ENCODE measurements around the gene CDY1B.
"Not testable (repeated sequence)": the region's sequence is repeated elsewhere in the genome, so short reads cannot be mapped to it uniquely, and the experiment has no call there.

The CDY1B gene, protein sequence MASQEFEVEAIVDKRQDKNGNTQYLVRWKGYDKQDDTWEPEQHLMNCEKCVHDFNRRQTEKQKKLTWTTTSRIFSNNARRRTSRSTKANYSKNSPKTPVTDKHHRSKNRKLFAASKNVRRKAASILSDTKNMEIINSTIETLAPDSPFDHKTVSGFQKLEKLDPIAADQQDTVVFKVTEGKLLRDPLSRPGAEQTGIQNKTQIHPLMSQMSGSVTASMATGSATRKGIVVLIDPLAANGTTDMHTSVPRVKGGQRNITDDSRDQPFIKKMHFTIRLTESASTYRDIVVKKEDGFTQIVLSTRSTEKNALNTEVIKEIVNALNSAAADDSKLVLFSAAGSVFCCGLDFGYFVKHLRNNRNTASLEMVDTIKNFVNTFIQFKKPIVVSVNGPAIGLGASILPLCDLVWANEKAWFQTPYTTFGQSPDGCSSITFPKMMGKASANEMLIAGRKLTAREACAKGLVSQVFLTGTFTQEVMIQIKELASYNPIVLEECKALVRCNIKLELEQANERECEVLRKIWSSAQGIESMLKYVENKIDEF

GRCh38 chrY:24047919-24048318 lies at the start of gene CDY1B:
Gene CDY1B (minus strand): TSS chrY:24048019. CDS start chrY:24047688, 331 bp downstream.
- DNase-seq: not testable (repeated sequence)

DNA sequence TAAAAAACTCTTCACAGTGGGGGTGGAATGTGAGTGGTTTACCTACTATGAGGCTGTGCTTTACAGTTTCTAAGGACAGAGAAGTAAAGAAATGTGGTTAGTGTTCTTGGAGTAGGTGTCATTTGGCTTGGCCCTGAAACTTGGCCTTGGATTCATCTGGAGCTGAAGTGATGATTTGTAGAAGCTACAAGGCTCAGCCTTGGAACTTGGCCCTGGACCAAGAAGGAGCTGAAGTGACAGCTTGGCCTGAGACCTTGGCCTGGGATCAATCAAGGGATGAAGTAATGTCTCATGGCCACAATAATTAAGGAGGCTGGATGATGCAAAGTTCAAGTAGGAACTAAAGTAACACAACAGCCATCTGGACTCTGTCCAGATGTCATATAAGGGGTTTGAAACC lies 1.7 kb upstream of the CDY1B start:
- DNase-seq: not testable (repeated sequence)

DNA sequence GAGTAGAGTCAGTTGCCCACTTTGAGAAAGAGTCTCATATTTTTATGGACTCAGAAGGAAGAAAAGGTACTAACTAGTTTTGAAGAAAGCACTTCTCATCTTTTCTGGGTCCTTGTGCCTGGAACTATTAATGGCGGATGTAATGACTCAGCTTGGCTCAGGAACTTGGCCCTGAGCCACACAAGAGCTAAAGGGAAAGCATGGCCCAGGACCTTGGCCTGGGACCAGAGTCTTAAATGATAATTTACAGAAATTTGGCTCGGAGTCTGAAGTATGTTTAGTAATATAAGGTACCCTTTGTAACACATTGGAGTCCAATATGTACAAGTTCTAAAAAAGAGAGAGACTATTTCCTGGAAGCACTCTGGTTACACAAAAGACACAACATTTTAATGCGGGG lies 4.6 kb downstream of the CDY1B start:
- not testable (repeated sequence) for DNase-seq

GRCh38 chrY:24039008-24039718 lies 8.7 kb downstream of the CDY1B start:
- not testable (repeated sequence) for DNase-seq

DNA sequence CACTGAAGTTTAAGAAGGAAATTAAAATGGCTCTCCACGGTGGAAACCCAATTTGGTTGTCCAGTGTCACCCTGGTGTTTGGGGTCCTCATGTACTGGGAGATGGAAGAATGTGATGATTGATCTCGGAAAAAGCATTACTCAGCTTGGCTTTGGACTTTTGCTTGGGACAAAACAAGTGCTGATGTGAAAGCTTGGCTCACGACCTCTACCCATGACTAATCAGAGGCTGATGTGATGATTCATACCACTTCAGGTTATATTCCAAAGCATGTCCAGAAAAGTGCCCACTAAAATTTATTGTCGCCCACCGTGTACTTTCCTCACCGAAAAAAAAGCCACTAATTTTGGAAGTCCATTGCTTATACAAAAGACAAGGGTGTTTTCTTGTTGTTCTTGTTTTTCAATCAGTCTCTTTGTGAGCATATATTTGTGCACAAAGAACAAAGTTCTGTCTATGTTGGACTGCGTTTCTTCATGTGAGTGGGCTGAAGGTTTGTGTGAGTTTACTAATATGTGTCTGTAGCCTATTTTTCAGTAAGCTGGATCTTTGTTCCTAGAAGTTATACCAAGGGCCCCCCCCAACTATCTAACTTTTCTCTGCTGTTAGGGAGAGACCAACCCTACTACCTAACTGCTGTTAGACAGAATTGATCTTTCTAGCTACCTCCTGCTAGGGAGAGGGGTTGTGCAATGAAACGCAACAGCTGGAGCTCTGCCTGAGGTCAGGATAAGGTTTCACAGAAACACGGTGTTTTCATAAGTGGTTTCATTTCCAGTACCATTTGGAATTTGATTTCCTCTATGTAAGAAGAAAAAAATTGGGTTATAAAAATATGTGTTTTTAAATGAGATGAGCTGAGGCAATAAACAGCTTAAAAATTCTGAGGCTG lies 21.4 kb downstream of the CDY1B start:
- not testable (repeated sequence) for DNase-seq
